ENCODE results near the gene CD300LB.

- TF ChIP-seq CTCF (conservative IDR thresholded peaks at IDR 0.05; ENCODE audit: low read depth, low read length), result no peak
- no peak for TF ChIP-seq EZH2 (IDR thresholded peaks at IDR 0.05; ENCODE audit: borderline replicate concordance, low read depth, low read length, poor library complexity, severe bottlenecking)
Observed at GRCh38 chr17:74508156-74508555, 23.1 kb downstream of the CD300LB start.

Data from A673 (cell line).